GM18861 (cell line): Measurements from ENCODE around the gene ATE1.
A peak's percentile ranks its signal among the peaks of the same experiment; 100 is the strongest.
"Not testable (repeated sequence)": the region's sequence is repeated elsewhere in the genome, so short reads cannot be mapped to it uniquely, and the experiment has no call there.

Experiments
- ATAC-seq: cut with Tn5 transposase; IDR thresholded peaks from one replicate; pipeline ENCODE4 v1.9.1; 2021; ENCODE audit not compliant: unreplicated experiment

Gene ATE1

GRCh38 chr10:121792198-121792597 lies 135.6 kb downstream of the ATE1 start:
- no peak for ATAC-seq

- no peak for ATAC-seq
Measured at GRCh38 chr10:121791761-121792160, 136.1 kb downstream of the ATE1 start.

GRCh38 chr10:121788717-121789116 lies 139.1 kb downstream of the ATE1 start:
- ATAC-seq, result no peak

GRCh38 chr10:121788115-121788514 lies 139.7 kb downstream of the ATE1 start:
- no peak for ATAC-seq

- ATAC-seq, result no peak
Measured at GRCh38 chr10:121787169-121787568, 140.7 kb downstream of the ATE1 start.

- no peak for ATAC-seq
Measured at GRCh38 chr10:121783782-121784372, 144.0 kb downstream of the ATE1 start.

GRCh38 chr10:121781101-121781500 lies 146.7 kb downstream of the ATE1 start:
- no peak for ATAC-seq

GRCh38 chr10:121774813-121775212 lies 153.0 kb downstream of the ATE1 start:
- no peak for ATAC-seq

GRCh38 chr10:121774404-121774803 lies 153.4 kb downstream of the ATE1 start:
- ATAC-seq, result no peak

GRCh38 chr10:121772884-121773283 lies 154.9 kb downstream of the ATE1 start:
- ATAC-seq, result no peak

- no peak for ATAC-seq
Measured at GRCh38 chr10:121772406-121772805, 155.4 kb downstream of the ATE1 start.

- ATAC-seq, result no peak
Measured at GRCh38 chr10:121771966-121772365, 155.9 kb downstream of the ATE1 start.

- ATAC-seq, result no peak
Measured at GRCh38 chr10:121766426-121766825, 161.4 kb downstream of the ATE1 start.

GRCh38 chr10:121765204-121765603 lies 162.6 kb downstream of the ATE1 start:
- no peak for ATAC-seq

GRCh38 chr10:121764233-121764942 lies 163.4 kb downstream of the ATE1 start:
- no peak for ATAC-seq

GRCh38 chr10:121757241-121757640 lies 170.6 kb downstream of the ATE1 start:
- not testable (repeated sequence) for ATAC-seq

GRCh38 chr10:121755496-121755895 lies 172.3 kb downstream of the ATE1 start:
- not testable (repeated sequence) for ATAC-seq

GRCh38 chr10:121754666-121755065 lies 173.2 kb downstream of the ATE1 start:
- no peak for ATAC-seq

GRCh38 chr10:121753726-121754476 lies 173.9 kb downstream of the ATE1 start:
- ATAC-seq, result peak; percentile 87

GRCh38 chr10:121751191-121751760 lies 176.6 kb downstream of the ATE1 start:
- no peak for ATAC-seq

- no peak for ATAC-seq
Measured at GRCh38 chr10:121747163-121747775, 180.6 kb downstream of the ATE1 start.
